Osteocyte (in vitro differentiated cells): ENCODE results near the gene CTTNBP2NL. TPM values are rescaled to one million over a fixed set of nuclear protein-coding genes. Genes with fewer than 3 reads are reported as not detected.

ENCODE experiments used
- DNase-seq: peaks from one replicate; pipeline ENCODE4 v3.0.0; 2021; ENCODE audit warnings: mixed read lengths; ENCODE audit not compliant: unreplicated experiment; ENCODE audit errors: extremely low spot score
- H3K27ac Mint-ChIP-seq: one replicate; pipeline ENCODE4 v1.8.0; 2021; ENCODE audit warnings: mild to moderate bottlenecking, mixed read lengths; ENCODE audit not compliant: unreplicated experiment
- H3K27me3 Mint-ChIP-seq: one replicate; pipeline ENCODE4 v1.8.0; 2021; ENCODE audit warnings: mixed read lengths; ENCODE audit not compliant: unreplicated experiment
- H3K36me3 Mint-ChIP-seq: one replicate; pipeline ENCODE4 v1.8.0; 2021; ENCODE audit warnings: mixed read lengths; ENCODE audit not compliant: unreplicated experiment
- H3K4me1 Mint-ChIP-seq: one replicate; pipeline ENCODE4 v1.8.0; 2021; ENCODE audit warnings: mixed read lengths; ENCODE audit not compliant: unreplicated experiment
- H3K4me3 Mint-ChIP-seq: one replicate; pipeline ENCODE4 v1.8.0; 2021; ENCODE audit warnings: mild to moderate bottlenecking, moderate library complexity, mixed read lengths; ENCODE audit not compliant: unreplicated experiment
- H3K9me3 Mint-ChIP-seq: one replicate; pipeline ENCODE4 v1.8.0; 2021; ENCODE audit warnings: mixed read lengths; ENCODE audit not compliant: unreplicated experiment
- total RNA-seq: library from RNA; stranded (reverse); gene quantifications from 2 replicates; pipeline ENCODE4 v1.2.1, GENCODE V29; 2021
- TF ChIP-seq, protein P1 (sequence below): fragments of 200-600 bp; sonication (generic); IDR thresholded peaks from 2 replicates; pipeline ENCODE4 v1.5.0; 2021; ENCODE audit warnings: antibody characterized with exemption, mild to moderate bottlenecking, moderate library complexity

CTTNBP2NL gene
- total RNA-seq, 1 donor from 2014 or later, result 50.6 TPM

GRCh38 chr1:112390775-112391602, 5.0 kb upstream of the CTTNBP2NL start:
- no peaks in the 10 kb centered on the region for H3K36me3 Mint-ChIP-seq
- peak overlapping the region; percentile 81 for H3K4me3 Mint-ChIP-seq
- peak; percentile 95 for DNase-seq
- no peaks in the 10 kb centered on the region for H3K9me3 Mint-ChIP-seq
- H3K4me1 Mint-ChIP-seq, result peaks cover 66% of the 10 kb centered on the region
- H3K27me3 Mint-ChIP-seq, result no peaks in the 10 kb centered on the region
- peak overlapping the region; percentile 99 for H3K27ac Mint-ChIP-seq
- TF ChIP-seq, protein P1, sequence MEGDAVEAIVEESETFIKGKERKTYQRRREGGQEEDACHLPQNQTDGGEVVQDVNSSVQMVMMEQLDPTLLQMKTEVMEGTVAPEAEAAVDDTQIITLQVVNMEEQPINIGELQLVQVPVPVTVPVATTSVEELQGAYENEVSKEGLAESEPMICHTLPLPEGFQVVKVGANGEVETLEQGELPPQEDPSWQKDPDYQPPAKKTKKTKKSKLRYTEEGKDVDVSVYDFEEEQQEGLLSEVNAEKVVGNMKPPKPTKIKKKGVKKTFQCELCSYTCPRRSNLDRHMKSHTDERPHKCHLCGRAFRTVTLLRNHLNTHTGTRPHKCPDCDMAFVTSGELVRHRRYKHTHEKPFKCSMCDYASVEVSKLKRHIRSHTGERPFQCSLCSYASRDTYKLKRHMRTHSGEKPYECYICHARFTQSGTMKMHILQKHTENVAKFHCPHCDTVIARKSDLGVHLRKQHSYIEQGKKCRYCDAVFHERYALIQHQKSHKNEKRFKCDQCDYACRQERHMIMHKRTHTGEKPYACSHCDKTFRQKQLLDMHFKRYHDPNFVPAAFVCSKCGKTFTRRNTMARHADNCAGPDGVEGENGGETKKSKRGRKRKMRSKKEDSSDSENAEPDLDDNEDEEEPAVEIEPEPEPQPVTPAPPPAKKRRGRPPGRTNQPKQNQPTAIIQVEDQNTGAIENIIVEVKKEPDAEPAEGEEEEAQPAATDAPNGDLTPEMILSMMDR, result peak; percentile 95

DNA sequence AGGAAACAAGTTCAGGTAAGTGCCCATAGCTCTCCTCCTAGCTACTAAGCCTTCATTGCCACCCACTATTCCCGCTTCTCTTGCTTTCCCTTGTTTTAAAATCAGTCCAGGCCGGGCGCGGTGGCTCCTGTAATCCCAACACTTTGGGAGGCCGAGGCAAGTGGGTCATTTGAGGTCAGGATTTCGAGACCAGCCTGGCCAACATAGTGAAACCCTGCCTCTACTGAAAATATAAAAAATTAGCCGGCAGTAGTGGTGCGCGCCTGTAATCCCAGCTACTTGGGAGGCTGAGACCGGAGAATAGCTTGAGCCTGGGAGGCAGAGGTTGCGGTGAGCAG, 4.4 kb upstream of the CTTNBP2NL start:
- TF ChIP-seq, protein P1, result no peak
- Mint-ChIP-seq H3K27ac (peak overlapping the region; percentile 99), H3K4me1 (peaks cover 66% of the 10 kb centered on the region)

GRCh38 chr1:112393631-112393974, 2.4 kb upstream of the CTTNBP2NL start:
- Mint-ChIP-seq H3K27ac (peak overlapping the region; percentile 99), H3K4me3 (peak overlapping the region; percentile 67)

More for the DNA sequence above, 4.4 kb upstream of the CTTNBP2NL start:
- H3K36me3 Mint-ChIP-seq, result no peaks in the 10 kb centered on the region
- no peak for DNase-seq
- peak overlapping the region; percentile 81 for H3K4me3 Mint-ChIP-seq
- no peaks in the 10 kb centered on the region for H3K27me3 Mint-ChIP-seq
- no peaks in the 10 kb centered on the region for H3K9me3 Mint-ChIP-seq

DNA sequence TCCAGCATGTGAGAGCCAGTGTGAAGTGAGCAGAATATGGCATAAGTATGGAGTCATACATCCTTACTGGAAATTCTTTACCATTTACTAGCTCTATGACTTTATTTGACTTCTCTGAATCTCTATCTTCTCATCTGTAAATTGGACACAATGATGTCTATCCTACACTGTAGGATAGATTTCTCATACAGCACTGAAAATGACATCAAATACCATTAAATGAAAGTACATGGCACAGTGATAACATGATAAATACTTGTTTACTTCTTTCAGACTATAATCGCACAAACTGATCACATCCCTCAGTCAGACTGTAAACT, 1.3 kb upstream of the CTTNBP2NL start:
- Mint-ChIP-seq H3K4me1 (peaks cover 70% of the 10 kb centered on the region), H3K4me3 (peak overlapping the region; percentile 67), H3K27ac (peak overlapping the region; percentile 99), H3K36me3 (no peaks in the 10 kb centered on the region), H3K9me3 (no peaks in the 10 kb centered on the region), H3K27me3 (no peaks in the 10 kb centered on the region)
- no peak for DNase-seq
- TF ChIP-seq, protein P1, result no peak

More at GRCh38 chr1:112393631-112393974, 2.4 kb upstream of the CTTNBP2NL start:
- H3K27me3 Mint-ChIP-seq, result no peaks in the 10 kb centered on the region
- peaks cover 73% of the 10 kb centered on the region for H3K4me1 Mint-ChIP-seq
- TF ChIP-seq, protein P1, result no peak
- H3K36me3 Mint-ChIP-seq, result no peaks in the 10 kb centered on the region
- H3K9me3 Mint-ChIP-seq, result no peaks in the 10 kb centered on the region
- DNase-seq, result no peak

DNA sequence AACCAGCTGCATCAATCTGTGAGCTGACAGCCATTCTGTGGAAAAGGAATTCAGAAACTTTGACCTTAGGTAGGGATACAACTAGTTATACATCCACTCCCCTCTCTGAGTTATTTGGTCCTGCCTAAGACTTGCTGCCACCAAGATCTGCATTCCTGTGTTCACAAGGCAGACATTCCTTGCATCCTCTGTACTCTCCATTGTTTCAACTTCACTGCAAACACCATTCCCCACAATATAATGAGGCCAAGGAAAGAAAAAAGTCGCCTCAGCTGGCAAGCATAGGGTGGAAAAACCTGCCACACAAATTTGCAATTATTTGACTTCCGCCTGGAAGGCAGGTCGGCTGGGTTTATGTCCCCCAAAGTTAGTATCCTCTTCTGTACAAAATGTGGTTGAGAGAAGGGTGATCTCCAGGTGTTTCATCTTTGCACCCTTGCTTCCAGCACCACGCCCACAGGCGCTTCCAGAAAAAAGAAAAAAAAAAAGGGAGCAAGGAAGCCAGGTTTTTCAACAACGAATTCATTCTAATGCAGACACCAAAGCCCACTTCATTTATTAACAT, 676 bp upstream of the CTTNBP2NL start:
- TF ChIP-seq, protein P1, result no peak
- Mint-ChIP-seq H3K27ac (peak overlapping the region; percentile 99), H3K36me3 (no peaks in the 10 kb centered on the region), H3K4me1 (peaks cover 71% of the 10 kb centered on the region), H3K4me3 (peak overlapping the region; percentile 100), H3K9me3 (no peaks in the 10 kb centered on the region), H3K27me3 (no peaks in the 10 kb centered on the region)
- no peak for DNase-seq
